GM12878 (cell line): Measurements from ENCODE around the gene BUB1. TPM values are rescaled to one million over a fixed set of nuclear protein-coding genes. Genes with fewer than 3 reads are reported as not detected.
A peak's percentile ranks its signal among the peaks of the same experiment; 100 is the strongest.
"Not testable (repeated sequence)": the region's sequence is repeated elsewhere in the genome, so short reads cannot be mapped to it uniquely, and the experiment has no call there.

Source experiments
- ATAC-seq: fragments of 200-7000 bp; cut with Tn5 transposase; 3 replicates; pipeline ENCODE4 v1.9.1; 2020; ENCODE audit warnings: mild to moderate bottlenecking, moderate library complexity
- BruUV-seq: library from RNA; stranded (reverse); fragments of 400-500 nt; replicated peaks from 2 replicates; lab custom pipeline; 2021; lab: Mats Ljungman, UMichigan
- CTCF ChIA-PET: fragments of 300-600 bp; sonication (Branson Sonifier 250); formaldehyde crosslinking; extraction: SDS; loops from one replicate; lab custom pipeline; 2021; ENCODE audit warnings: inconsistent platforms; lab: Yijun Ruan, JAX
- POLR2A ChIA-PET: fragments of 350-600 bp; formaldehyde crosslinking; extraction: SDS; loops from one replicate; lab custom pipeline; 2021; ENCODE audit warnings: inconsistent platforms; lab: Charles Lee
- RAD21 ChIA-PET: fragments of 300-600 bp; sonication (Branson Sonifier 250); formaldehyde crosslinking; loops from one replicate; lab custom pipeline; 2023; ENCODE audit warnings: antibody characterized with exemption; ENCODE audit not compliant: unreplicated experiment; lab: Charles Lee
- SMC1A ChIA-PET: fragments of 300-600 bp; sonication (Branson Sonifier 250); formaldehyde crosslinking; loops from one replicate; lab custom pipeline; 2023; ENCODE audit not compliant: unreplicated experiment, uncharacterized antibody; lab: Charles Lee
- DNase-seq: peaks from one replicate; pipeline ENCODE4 v3.0.0-alpha.2; 2011; ENCODE audit warnings: low read depth, low spot score
- FAIRE-seq: peaks from 3 replicates; lab custom pipeline; 2011; peaks lifted over from hg19 to GRCh38; lab: Jason Lieb, UNC
- H2AFZ ChIP-seq: 2 replicates; pipeline ENCODE4 v1.6.0; 2011; ENCODE audit warnings: low read depth, low read length, control low read depth; ENCODE audit not compliant: control insufficient read depth
- H3K27ac ChIP-seq: 2 replicates; pipeline ENCODE4 v1.5.1; 2011; ENCODE audit warnings: control low read depth; ENCODE audit not compliant: control insufficient read depth, insufficient read depth
- H3K27me3 ChIP-seq, 2 experiments: replicated peaks in 1 of 2; 2 replicates each; pipeline versions ENCODE4 v1.6.0 to v1.6.1; 2011; ENCODE audit warnings: low read length in 1 of 2; ENCODE audit not compliant: control insufficient read depth in 2 of 2, insufficient read depth in 2 of 2
- H3K36me3 ChIP-seq, 2 experiments: 2 replicates each; pipeline ENCODE4 v1.5.1; 2011; ENCODE audit warnings: low read length in 1 of 2; ENCODE audit not compliant: control insufficient read depth in 2 of 2, insufficient read depth in 2 of 2
- H3K4me1 ChIP-seq: 2 replicates; pipeline ENCODE4 v1.6.1; 2011; ENCODE audit warnings: mild to moderate bottlenecking, low read length, moderate library complexity, mixed read lengths; ENCODE audit not compliant: control insufficient read depth, insufficient read depth
- H3K4me2 ChIP-seq: 2 replicates; pipeline ENCODE4 v1.6.0; 2011; ENCODE audit warnings: control low read depth; ENCODE audit not compliant: control insufficient read depth, insufficient read depth
- H3K4me3 ChIP-seq: fragments of 200-600 bp; sonication (generic); 2 replicates; pipeline ENCODE4 v1.5.1; 2016
- H3K79me2 ChIP-seq: 2 replicates; pipeline ENCODE4 v1.6.0; 2011; ENCODE audit warnings: low read length; ENCODE audit not compliant: control insufficient read depth, insufficient read depth
- H3K9ac ChIP-seq: 2 replicates; pipeline ENCODE4 v1.8.0; 2011; ENCODE audit warnings: low read length, control low read depth, mixed read lengths; ENCODE audit not compliant: control insufficient read depth, insufficient read depth
- H3K9me3 ChIP-seq: replicated peaks from 3 replicates; pipeline ENCODE4 v1.5.1; 2011; ENCODE audit warnings: mild to moderate bottlenecking, low read length; ENCODE audit not compliant: control insufficient read depth, insufficient read depth
- H4K20me1 ChIP-seq: 2 replicates; pipeline ENCODE4 v1.6.0; 2011; ENCODE audit not compliant: control insufficient read depth, insufficient read depth
- WGBS: methylation state at CpG from one replicate; pipeline ENCODE4 v1.1.6; 2016; ENCODE audit warnings: low lambda C conversion rate; ENCODE audit not compliant: insufficient replicate concordance, insufficient coverage; ENCODE audit errors: missing lambda C conversion rate; 5-methylcytosine and 5-hydroxymethylcytosine counted together
- in situ Hi-C: fragments of 300-500 bp; cut with MboI; formaldehyde crosslinking; loops from 9 replicates; pipeline ENCODE4 v1.14.3; 2018; ENCODE audit warnings: mixed read lengths
- intact Hi-C: fragments of 100-400 bp; cut with micrococcal nuclease; formaldehyde crosslinking; loops from one replicate; pipeline ENCODE4 v1.14.2; 2022; ENCODE audit not compliant: unreplicated experiment
- polyA plus RNA-seq, 11 experiments: library from polyadenylated mRNA; depleted of rRNA in 4 of 11; unstranded in 6 of 11; stranded (reverse) in 5 of 11; fragments of >200 nt; fragmentation: Nextera tagmentation in 4 of 11; fragmentation: Illumina TruSeq in 1 of 11; extraction: Ambion mirVana in 4 of 11; extraction: Trizol in 1 of 11; gene quantifications; 1 replicate in 1 of 11; 2 replicates in 10 of 11; pipeline versions ENCODE4 v1.2.1 to v1.2.3, GENCODE V29; 2011 to 2016; ENCODE audit warnings: inconsistent platforms in 2 of 11, missing spikeins in 2 of 11, low read depth in 1 of 11
- total RNA-seq, 4 experiments: library from RNA; depleted of rRNA in 3 of 4; stranded (reverse); fragments of >200 nt in 3 of 4; fragmentation: Illumina TruSeq in 1 of 4; extraction: Trizol in 1 of 4; gene quantifications; 2 replicates each; pipeline versions ENCODE4 v1.2.1 to v1.2.3, GENCODE V29; 2013 to 2021

The BUB1 gene
- total and polyA plus RNA-seq, 10 of the 15 experiments (the other 5 are each of a cell fraction or from before 2014, with no cell fraction given): 52.4 to 142 (median 88.9) TPM

DNA sequence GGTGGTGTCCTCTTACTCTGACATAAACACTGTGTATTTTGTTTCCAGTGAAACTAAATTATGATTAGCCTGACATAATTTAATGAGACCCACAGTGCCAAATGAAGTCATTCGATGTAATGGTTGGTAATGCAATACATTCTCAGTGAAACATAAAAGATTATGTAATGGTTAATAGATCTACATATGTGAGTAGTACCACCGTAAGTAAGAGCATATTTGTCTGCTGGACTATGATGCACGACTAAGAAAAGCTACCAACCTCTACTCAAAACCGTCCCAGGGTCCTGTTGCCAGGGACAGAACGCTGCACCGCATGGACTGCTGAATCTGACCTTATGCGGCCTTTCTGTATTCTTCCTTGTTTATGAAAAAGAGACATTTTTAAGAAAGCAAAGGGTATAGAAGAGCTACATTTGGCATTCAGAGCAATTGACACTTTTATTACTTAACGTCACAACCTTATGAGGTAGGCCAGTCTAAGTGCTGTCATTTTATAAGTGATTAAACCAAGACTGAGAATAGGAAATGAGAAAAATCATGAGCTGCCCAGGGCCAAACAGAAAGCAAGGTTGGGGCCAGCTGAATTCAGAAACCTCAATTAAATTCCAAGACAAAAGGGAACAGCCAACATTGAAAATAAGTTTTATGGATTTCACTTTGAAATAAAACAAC, 73.8 kb downstream of the BUB1 start:
- WGBS: no CpG with 5 or more reads among the region's 8 CpGs
- intact Hi-C loops: not testable (repeated sequence)

DNA sequence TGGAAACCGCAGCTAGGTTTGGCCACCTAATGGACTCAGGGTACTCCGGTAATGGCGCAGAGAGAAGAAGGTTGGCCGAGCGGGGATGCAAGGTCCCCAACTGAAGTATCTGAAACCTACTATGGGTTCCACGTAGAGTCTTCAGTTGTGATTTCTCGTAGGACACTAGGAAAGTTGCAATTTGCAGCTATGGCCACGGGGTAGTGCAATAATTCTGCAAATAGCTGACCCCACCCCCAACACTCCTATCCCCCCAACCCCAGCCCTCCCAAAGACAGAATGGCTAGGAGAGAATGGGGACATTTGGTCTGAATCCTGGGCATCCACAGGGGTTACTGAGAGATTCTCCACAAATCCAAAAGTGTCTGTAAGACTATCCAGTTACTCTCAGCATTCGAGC, 75.7 kb downstream of the BUB1 start:
- no CpG with 5 or more reads among the region's 9 CpGs for WGBS
- CTCF ChIA-PET, H3K4me3 ChIP-seq: not testable (repeated sequence)

More for the DNA sequence above, 73.8 kb downstream of the BUB1 start:
- H3K9ac ChIP-seq, H4K20me1 ChIP-seq, H2AFZ ChIP-seq, H3K9me3 ChIP-seq, CTCF ChIA-PET, in situ Hi-C loops, H3K36me3 ChIP-seq, H3K27ac ChIP-seq, H3K4me1 ChIP-seq, POLR2A ChIA-PET, H3K4me3 ChIP-seq, SMC1A ChIA-PET, FAIRE-seq, H3K27me3 ChIP-seq, H3K79me2 ChIP-seq, RAD21 ChIA-PET, H3K4me2 ChIP-seq, DNase-seq, BruUV-seq: not testable (repeated sequence)
- peak; percentile 47; the same call in 2 of the 3 replicates for ATAC-seq

DNA sequence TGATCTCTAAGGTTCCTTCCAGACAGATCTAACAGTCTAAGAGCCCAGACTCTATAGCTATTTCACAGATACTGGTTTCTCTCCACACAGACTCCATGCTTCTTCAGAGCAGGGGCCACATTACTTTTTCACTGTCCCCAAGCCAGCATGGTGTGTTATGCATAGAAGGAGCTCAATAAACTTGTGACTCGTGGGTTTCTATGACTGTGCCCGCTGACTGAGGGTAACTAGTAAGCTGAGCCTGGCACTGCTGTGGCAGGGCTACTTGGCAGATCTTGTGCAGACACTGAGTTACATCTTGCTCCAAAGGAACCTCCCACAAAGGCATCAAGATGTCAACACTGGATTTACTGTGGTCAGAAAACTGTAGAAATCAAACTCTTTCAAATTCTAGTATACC, 85.9 kb downstream of the BUB1 start:
- ATAC-seq, DNase-seq, SMC1A ChIA-PET, CTCF ChIA-PET, in situ Hi-C loops, H3K79me2 ChIP-seq, H3K36me3 ChIP-seq, H3K9ac ChIP-seq, H3K4me1 ChIP-seq, H3K4me2 ChIP-seq, H3K4me3 ChIP-seq, POLR2A ChIA-PET, H2AFZ ChIP-seq, FAIRE-seq, RAD21 ChIA-PET, H3K27ac ChIP-seq, H3K27me3 ChIP-seq, intact Hi-C loops, BruUV-seq, H4K20me1 ChIP-seq, H3K9me3 ChIP-seq: not testable (repeated sequence)
- no CpG with 5 or more reads among the region's 2 CpGs for WGBS

More for the DNA sequence above, 75.7 kb downstream of the BUB1 start:
- POLR2A ChIA-PET, RAD21 ChIA-PET, SMC1A ChIA-PET, H3K79me2 ChIP-seq, FAIRE-seq, H3K4me2 ChIP-seq, H2AFZ ChIP-seq, H3K36me3 ChIP-seq, H4K20me1 ChIP-seq, H3K9me3 ChIP-seq, BruUV-seq, H3K4me1 ChIP-seq, H3K9ac ChIP-seq, intact Hi-C loops, DNase-seq, H3K27me3 ChIP-seq, H3K27ac ChIP-seq, in situ Hi-C loops: not testable (repeated sequence)
- ATAC-seq: peak; percentile 59

DNA sequence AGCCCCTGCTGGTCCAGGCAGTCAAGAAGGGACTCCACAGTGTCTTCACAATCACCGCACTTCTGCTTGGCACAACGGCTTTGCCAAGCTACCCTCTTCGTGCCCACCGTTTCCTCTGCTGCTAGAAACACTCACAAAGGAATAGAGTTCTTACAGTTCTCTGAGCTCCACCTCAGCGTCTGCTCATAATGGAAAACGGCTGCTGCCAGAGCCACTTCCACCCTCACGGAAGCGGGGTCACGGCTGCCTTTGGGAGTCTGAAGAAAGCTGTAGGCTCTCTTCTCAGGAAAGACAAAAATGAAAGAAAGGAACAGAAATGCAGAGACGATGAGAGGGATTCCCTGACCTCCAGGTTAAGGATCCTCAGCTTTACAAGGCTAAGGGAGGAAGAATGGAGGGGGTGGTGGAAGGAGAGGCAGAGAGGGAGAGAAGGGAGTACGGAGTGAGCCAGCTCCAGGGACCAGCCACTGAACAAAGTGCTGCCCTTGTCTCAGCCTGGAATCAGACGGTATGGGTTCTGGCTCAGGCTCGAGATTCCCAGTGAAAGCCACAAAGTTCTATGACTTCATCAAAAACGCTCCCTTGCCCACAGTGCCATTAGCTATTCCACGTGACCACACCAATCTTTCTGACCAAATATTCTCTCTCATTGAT, 88.1 kb downstream of the BUB1 start:
- H2AFZ ChIP-seq, H3K79me2 ChIP-seq, H3K9ac ChIP-seq, RAD21 ChIA-PET, intact Hi-C loops, H3K27ac ChIP-seq, BruUV-seq, FAIRE-seq, SMC1A ChIA-PET, H3K36me3 ChIP-seq, POLR2A ChIA-PET, H3K4me2 ChIP-seq, H3K4me1 ChIP-seq, H3K4me3 ChIP-seq, DNase-seq, H3K9me3 ChIP-seq, ATAC-seq, H4K20me1 ChIP-seq, CTCF ChIA-PET, H3K27me3 ChIP-seq, in situ Hi-C loops: not testable (repeated sequence)
- no CpG with 5 or more reads among the region's 15 CpGs for WGBS
